PC-3 (cell line): Measurements from ENCODE around the gene PRAC1.

ENCODE experiments used
- CTCF ChIP-seq: fragments of 300-600 bp; sonication (generic); conservative IDR thresholded peaks from 2 replicates; pipeline ENCODE4 v1.5.1; 2017; ENCODE audit warnings: antibody characterized with exemption, low read depth, mild to moderate bottlenecking, low read length
- EZH2 ChIP-seq: fragments of 300-600 bp; sonication (generic); IDR thresholded peaks from one replicate; pipeline ENCODE4 v1.6.1; 2017; ENCODE audit warnings: antibody characterized with exemption, mild to moderate bottlenecking, low read length; ENCODE audit not compliant: unreplicated experiment
- EZH2phosphoT487 ChIP-seq: fragments of 300-600 bp; sonication (generic); IDR thresholded peaks from 2 replicates; pipeline ENCODE4 v1.6.1; 2018; ENCODE audit warnings: mild to moderate bottlenecking, antibody characterized with exemption, low read length, borderline replicate concordance

GRCh38 chr17:48745381-48746275, 23.3 kb upstream of the PRAC1 start:
- no peak for TF ChIP-seq CTCF
- no peak for TF ChIP-seq EZH2
- TF ChIP-seq EZH2phosphoT487, result no peak
